Sigmoid colon (tissue), 4 donors: ENCODE results near the gene TUBB1.

Experiments used
- EP300 ChIP-seq, 4 donors: sonication (generic); formaldehyde crosslinking; IDR thresholded peaks; one replicate each; pipeline ENCODE4 v1.6.1; 2017; ENCODE audit warnings: antibody characterized with exemption in 4 of 4
- POLR2A ChIP-seq, 2 donors: fragments of 450-650 bp; IDR thresholded peaks; one replicate each; pipeline ENCODE4 v1.6.1; 2016; ENCODE audit warnings: antibody characterized with exemption in 2 of 2, mild to moderate bottlenecking in 2 of 2, moderate library complexity in 2 of 2
- POLR2AphosphoS5 ChIP-seq, 4 donors: sonication (generic); formaldehyde crosslinking; IDR thresholded peaks; one replicate each; pipeline ENCODE4 v1.6.1; 2017; ENCODE audit warnings: antibody characterized with exemption in 4 of 4
- TF ChIP-seq, protein P1 (sequence below), 4 experiments: fragments of 450-650 bp in 3 of 4; fragments of 200-600 bp in 1 of 4; IDR thresholded peaks; one replicate each; pipeline ENCODE4 v1.5.1; 2016 to 2019; ENCODE audit warnings: antibody characterized with exemption in 4 of 4, mild to moderate bottlenecking in 3 of 4, moderate library complexity in 2 of 4

GRCh38 chr20:58988565-58988882 lies 30.7 kb upstream of the TUBB1 start:
- TF ChIP-seq, protein P1, sequence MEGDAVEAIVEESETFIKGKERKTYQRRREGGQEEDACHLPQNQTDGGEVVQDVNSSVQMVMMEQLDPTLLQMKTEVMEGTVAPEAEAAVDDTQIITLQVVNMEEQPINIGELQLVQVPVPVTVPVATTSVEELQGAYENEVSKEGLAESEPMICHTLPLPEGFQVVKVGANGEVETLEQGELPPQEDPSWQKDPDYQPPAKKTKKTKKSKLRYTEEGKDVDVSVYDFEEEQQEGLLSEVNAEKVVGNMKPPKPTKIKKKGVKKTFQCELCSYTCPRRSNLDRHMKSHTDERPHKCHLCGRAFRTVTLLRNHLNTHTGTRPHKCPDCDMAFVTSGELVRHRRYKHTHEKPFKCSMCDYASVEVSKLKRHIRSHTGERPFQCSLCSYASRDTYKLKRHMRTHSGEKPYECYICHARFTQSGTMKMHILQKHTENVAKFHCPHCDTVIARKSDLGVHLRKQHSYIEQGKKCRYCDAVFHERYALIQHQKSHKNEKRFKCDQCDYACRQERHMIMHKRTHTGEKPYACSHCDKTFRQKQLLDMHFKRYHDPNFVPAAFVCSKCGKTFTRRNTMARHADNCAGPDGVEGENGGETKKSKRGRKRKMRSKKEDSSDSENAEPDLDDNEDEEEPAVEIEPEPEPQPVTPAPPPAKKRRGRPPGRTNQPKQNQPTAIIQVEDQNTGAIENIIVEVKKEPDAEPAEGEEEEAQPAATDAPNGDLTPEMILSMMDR (IDR thresholded peaks at IDR 0.05), result no peak
- no peak for TF ChIP-seq POLR2AphosphoS5 (IDR thresholded peaks at IDR 0.05)
- TF ChIP-seq POLR2A (IDR thresholded peaks at IDR 0.05), result no peak
- no peak for TF ChIP-seq EP300 (IDR thresholded peaks at IDR 0.05)
